Measurements from ENCODE around the gene ZNF385B. TPM values are rescaled to one million over a fixed set of nuclear protein-coding genes. Genes with fewer than 3 reads are reported as not detected.

Gene ZNF385B
- total RNA-seq, 1 donor from 2014 or later, result 0.11 TPM

DNA sequence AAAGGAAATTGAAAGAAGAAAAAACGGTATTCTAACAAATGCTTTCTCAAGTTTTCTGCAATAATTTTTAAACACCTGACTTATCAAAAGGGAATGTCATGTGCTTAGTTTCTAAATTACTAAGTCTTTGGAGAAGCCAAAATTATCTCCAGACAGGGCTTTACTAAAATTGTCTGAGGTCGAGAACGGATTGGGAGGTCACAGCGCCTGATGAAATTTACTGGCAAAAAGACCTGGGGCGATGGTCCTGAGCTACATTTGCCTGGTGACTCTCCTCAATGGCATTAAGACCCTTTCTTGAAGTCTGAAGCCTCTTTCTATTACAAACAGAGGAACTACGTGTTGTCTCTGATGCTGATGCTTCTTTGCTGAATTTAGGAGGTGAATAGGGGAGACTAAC lies 305.0 kb downstream of the ZNF385B start:
- no peak overlapping the region for H3K4me3 Mint-ChIP-seq
- no peaks in the 10 kb centered on the region for H3K36me3 Mint-ChIP-seq
- H3K27ac Mint-ChIP-seq, result no peak overlapping the region
- H3K27me3 Mint-ChIP-seq (ENCODE audit: low read depth), result no peaks in the 10 kb centered on the region
- H3K4me1 Mint-ChIP-seq, result no peaks in the 10 kb centered on the region
- DNase-seq (ENCODE audit: low spot score in 2 of 2, unreplicated experiment in 2 of 2), result no peak
- TF ChIP-seq CTCF (IDR thresholded peaks at IDR 0.05; ENCODE audit: unreplicated experiment), result no peak
- no peaks in the 10 kb centered on the region for H3K9me3 Mint-ChIP-seq

DNA sequence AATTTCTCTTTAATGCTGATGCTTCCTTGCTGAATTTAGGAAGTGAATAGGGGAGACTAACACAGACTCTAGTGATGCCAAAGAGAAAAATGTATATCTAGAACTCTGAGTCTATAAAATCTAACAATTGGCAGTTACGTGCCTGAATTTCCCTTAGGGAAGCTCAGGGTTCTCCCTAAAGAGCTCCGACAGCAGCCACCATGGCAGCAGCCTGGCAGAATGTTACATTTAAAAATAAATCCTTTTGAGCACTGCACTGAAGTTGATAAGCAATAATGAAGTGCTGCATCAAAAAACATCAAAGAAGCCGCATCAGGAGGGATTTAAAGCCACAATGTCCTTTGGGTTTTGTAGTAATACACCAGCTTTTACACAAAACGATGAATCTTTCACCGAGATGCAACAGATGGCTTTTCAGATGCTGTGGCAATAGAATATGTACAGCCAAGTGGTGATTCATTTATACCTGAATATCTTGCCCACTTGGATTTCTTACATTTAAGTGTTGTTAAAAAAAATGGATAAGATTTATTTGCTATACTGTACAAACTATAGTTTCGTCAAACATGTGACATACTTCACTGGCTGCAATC lies 305.6 kb downstream of the ZNF385B start:
- Mint-ChIP-seq H3K27ac (no peak overlapping the region), H3K9me3 (no peaks in the 10 kb centered on the region), H3K36me3 (no peaks in the 10 kb centered on the region), H3K4me3 (no peak overlapping the region), H3K27me3 (ENCODE audit: low read depth) (no peaks in the 10 kb centered on the region), H3K4me1 (no peaks in the 10 kb centered on the region)
- TF ChIP-seq CTCF (IDR thresholded peaks at IDR 0.05; ENCODE audit: unreplicated experiment), result no peak
- no peak for DNase-seq (ENCODE audit: low spot score in 2 of 2, unreplicated experiment in 2 of 2)

- no peaks in the 10 kb centered on the region for H3K27me3 Mint-ChIP-seq (ENCODE audit: low read depth)
Observed at GRCh38 chr2:179554639-179555386, 306.6 kb downstream of the ZNF385B start.

GRCh38 chr2:179553382-179553781 lies 308.0 kb downstream of the ZNF385B start:
- H3K4me1 Mint-ChIP-seq, result no peaks in the 10 kb centered on the region
- no peak for TF ChIP-seq CTCF (IDR thresholded peaks at IDR 0.05; ENCODE audit: unreplicated experiment)
- no peaks in the 10 kb centered on the region for H3K36me3 Mint-ChIP-seq
- no peak for DNase-seq (ENCODE audit: low spot score in 2 of 2, unreplicated experiment in 2 of 2)
- H3K4me3 Mint-ChIP-seq, result no peak overlapping the region
- no peak overlapping the region for H3K27ac Mint-ChIP-seq
- no peaks in the 10 kb centered on the region for H3K27me3 Mint-ChIP-seq (ENCODE audit: low read depth)
- no peaks in the 10 kb centered on the region for H3K9me3 Mint-ChIP-seq

More at GRCh38 chr2:179554639-179555386, 306.6 kb downstream of the ZNF385B start:
- Mint-ChIP-seq H3K4me1 (no peaks in the 10 kb centered on the region), H3K36me3 (no peaks in the 10 kb centered on the region), H3K9me3 (no peaks in the 10 kb centered on the region), H3K4me3 (no peak overlapping the region), H3K27ac (no peak overlapping the region)
- no peak for DNase-seq (ENCODE audit: low spot score in 2 of 2, unreplicated experiment in 2 of 2)
- no peak for TF ChIP-seq CTCF (IDR thresholded peaks at IDR 0.05; ENCODE audit: unreplicated experiment)

DNA sequence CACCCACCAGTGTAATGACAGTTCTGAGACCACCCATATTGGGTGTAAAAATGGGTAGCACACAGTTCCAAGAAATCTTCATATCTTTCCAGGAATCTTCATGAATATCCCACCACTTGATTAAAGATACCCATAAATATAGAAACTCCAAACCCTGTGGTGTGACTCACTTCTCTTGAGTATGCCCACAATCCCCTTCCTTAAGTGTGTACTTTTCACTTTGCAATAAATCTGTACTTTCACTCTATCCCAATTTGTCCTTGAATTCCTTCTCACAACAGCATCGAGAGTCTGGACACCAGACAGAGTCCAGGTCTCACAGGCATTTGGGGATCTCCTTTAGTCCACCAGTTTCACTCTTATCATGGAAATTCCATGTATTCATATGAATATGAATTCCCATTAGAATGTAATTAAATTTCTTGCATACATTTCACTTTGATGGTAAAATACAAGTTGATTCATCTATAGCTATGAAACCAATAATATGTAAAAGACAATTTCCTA lies 309.8 kb downstream of the ZNF385B start:
- Mint-ChIP-seq H3K27me3 (ENCODE audit: low read depth) (peaks cover 5% of the 10 kb centered on the region), H3K4me1 (no peaks in the 10 kb centered on the region), H3K9me3 (peaks cover 5% of the 10 kb centered on the region), H3K4me3 (no peak overlapping the region), H3K27ac (no peak overlapping the region), H3K36me3 (no peaks in the 10 kb centered on the region)
- no peak for TF ChIP-seq CTCF (IDR thresholded peaks at IDR 0.05; ENCODE audit: unreplicated experiment)
- DNase-seq (ENCODE audit: low spot score in 2 of 2, unreplicated experiment in 2 of 2), result no peak
